Iris pigment epithelial cell (primary cell): Measurements from ENCODE around the gene CBL.

ENCODE experiments used
- DNase-seq: peaks from one replicate; pipeline ENCODE4 v3.0.0-alpha.2; 2011; ENCODE audit warnings: low read depth

CBL gene

GRCh38 chr11:119314726-119315125 is 108.6 kb downstream of the CBL start:
- DNase-seq, result no peak

GRCh38 chr11:119315131-119316015 is 109.2 kb downstream of the CBL start:
- no peak for DNase-seq

GRCh38 chr11:119316016-119316728 is 110.0 kb downstream of the CBL start:
- DNase-seq, result no peak

DNA sequence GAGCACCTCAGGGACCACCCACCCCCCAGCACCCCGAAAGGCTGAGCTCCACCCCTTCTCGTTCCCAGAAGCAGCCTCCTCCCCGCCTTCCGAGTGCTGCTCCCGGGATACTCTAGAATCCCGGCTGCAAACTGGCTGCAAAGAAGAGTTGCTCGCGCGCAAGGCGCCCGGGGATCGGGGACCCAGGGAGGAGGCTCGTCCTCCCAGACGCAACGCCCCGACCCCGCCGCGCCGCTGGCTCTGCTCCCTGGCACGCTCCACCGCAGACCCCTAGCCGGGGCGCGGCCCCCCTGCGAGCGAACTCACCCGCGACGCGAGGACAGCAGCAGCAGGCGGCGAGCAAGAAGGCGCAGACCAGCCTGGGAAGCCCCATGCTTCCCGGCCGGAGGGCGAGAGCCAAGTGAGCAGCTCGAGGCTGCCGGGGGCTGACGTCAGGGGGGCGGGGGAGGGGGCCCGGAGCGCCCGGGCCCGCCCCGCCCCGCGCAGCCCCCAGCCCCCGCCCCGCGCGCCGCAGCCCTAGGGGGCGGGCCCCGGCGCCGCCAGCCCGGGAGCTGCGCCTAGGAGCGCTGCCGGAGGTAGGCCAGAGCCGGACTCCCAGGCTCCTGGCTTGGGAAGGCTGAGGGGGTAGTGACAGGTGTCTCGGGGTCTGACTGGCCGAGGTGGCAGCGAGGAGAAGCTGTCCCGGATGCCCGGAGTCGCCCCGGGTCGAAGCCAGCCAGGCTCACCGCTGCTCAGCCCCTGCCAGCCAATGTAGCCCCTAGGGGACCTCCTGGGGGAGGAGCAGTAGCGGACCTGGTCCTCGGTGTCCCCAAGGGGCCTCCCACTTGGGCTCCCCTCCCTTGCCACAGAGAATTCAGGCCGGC is 110.8 kb downstream of the CBL start, which contains the start of gene MCAM:
Gene MCAM (minus strand): TSS at position 402 of the 863 bp plus-strand sequence. CDS start 29 bp downstream, at position 373.
- DNase-seq, result peak; percentile 52

DNA sequence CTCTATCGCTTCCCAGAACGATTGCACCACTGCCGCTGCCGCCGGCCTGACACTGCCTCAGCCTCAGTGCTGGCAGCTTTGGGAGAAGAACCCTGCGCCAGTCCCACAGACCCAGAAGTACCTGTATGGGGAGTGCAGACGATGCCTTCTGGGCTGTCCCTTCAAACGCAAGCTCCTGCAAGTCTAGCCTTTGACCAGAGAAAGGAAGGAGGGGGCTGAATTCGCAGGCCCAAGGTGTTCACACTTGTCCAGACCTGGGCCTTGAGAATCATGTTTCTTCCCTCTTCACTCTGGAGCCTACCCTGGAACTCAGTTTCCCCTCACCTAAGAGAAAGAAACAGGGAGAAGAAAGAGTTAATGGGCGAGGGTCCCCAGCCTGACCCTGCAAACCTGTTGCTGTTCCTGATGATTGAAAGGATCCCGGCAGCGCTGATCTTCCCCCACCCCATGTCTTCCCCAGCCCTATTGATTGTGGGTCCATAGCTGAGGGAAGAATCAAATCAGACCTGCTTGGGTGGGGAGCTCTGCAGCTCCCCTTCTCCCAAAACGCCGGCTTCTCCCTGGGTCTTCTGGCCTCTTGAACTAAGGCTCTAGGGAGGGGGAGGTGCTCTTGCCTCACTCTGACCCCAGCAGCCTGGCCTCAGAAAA is 111.6 kb downstream of the CBL start:
- no peak for DNase-seq

DNA sequence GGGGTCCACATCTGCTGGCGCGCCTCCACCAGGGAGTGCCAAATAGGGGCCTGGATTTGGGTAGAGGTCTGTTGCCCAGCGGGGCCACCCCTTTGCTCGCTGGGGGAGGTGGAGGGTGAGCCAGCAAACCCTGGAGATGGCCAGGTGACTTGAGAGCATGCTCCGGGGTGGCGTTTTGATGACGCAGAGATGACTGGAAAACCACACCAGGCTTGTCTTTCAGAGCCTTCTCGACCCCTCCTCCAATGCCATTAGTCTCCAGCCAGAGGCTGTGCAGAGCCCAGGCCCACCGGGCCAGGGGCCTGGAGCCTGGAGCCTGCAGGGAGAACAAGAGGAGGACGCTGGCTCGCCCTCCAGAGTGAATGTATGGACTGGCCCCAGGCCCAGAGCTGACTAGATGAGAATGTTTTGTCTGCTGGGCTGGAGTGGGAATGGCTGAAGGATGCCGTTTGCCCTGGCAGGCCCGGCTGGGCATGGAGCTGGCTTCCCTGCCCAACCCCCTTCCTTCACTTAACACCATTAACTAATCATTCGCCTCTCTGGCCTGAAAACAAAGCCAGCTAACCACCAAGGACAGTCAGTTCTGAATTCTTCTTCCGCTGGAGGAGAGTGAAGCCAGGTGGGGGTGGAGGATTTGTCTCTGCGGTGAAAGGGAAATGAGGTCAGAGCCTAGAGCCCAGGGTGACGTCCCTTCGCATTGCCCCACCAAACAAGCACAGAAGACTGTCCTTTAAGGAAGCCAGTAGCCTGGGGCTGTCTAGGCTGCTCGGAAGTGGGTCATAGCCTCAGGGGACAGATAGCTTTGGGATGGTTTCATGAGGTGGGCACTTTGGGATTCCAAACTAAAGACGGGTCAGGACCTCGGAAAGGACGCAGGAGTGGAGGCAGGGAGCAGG is 112.3 kb downstream of the CBL start:
- DNase-seq, result peak; percentile 89

GRCh38 chr11:119319136-119319699 is 113.1 kb downstream of the CBL start:
- DNase-seq, result no peak

DNA sequence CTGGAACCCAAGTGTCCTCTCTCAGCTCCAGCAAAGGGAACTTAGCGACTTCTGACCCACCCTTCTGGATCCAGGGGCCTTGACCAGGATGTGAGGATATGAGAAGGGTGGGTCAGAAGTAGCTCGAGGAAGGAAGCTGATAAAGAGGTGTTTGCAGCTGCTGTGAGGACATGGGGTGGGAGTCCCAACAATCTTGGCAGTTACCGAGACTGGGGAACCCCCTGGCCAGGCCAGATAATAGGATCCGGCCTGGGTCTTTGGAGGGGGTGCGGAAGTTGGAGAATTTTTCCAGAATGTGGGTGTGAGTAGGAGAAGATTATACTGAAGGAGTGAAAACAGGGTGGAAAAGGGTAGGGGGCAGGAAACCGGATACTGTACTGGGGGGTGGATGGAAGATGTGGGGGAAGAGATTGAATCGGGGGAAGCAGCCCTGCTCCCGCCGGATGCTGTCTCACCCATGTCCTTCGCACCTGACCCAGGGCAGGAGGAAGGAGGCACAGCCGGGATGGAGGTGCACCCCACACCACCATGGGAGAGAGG is 113.6 kb downstream of the CBL start:
- no peak for DNase-seq

DNA sequence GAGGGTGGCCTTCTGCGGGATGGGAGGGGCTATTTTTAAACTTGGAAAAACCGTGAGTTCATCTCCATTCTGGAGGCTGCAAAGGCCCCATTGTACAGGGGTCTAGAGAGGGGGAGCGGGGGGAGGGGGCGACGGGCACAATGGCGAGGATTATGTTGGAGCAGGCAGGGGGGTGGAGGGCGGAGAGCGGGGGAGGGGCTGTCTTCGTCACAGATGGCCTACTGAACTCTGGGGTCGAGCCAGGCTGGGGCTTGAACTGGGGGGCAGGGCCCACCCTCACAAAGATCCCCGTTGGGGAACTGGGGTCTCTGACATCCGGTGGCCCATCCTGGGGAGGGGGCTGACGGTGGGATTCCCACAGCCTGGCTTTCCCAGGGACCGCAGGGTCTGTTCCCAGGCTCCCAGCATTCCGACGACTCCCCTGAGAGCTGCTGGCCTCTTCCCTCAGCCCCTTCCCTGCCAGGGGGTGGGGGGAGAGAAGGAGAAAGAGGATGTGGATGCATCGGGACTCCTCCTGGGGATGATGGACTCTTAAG is 114.2 kb downstream of the CBL start:
- DNase-seq, result no peak

- DNase-seq, result peak; percentile 86
Observed at GRCh38 chr11:119320776-119321524, 114.8 kb downstream of the CBL start.

- DNase-seq, result no peak
Observed at GRCh38 chr11:119322360-119322739, 116.2 kb downstream of the CBL start.

DNA sequence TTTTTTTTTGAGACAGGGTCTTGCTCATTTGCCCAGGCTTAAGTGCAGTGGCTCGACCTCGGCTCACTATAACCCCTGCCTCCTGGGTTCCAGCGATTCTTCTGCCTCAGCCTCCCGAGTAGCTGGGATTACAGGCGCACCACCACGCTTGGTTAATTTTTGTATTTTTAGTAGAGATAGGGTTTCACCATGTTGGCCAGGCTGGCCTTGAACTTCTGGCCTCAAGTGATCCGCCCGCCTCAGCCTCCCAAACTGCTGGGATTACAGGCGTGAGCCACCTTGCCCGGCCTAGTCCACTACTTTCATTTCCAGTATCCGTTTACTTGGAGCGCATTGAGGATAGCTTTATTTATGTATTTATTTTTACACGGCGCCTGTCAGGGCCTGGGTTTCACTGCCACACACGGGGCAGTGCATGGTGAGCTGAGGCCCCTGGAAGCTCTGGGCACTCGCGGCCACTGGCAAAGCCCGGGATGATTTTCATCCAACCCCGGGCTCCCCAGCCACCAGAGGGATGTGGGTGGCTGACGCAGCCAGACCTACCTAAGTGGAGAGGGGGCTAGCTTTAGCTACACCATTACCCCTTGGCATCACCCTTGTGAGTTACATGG is 116.9 kb downstream of the CBL start:
- DNase-seq, result no peak

- DNase-seq, result peak; percentile 58
Observed at GRCh38 chr11:119323532-119324033, 117.4 kb downstream of the CBL start.

GRCh38 chr11:119324189-119324588 is 118.0 kb downstream of the CBL start:
- DNase-seq, result no peak

DNA sequence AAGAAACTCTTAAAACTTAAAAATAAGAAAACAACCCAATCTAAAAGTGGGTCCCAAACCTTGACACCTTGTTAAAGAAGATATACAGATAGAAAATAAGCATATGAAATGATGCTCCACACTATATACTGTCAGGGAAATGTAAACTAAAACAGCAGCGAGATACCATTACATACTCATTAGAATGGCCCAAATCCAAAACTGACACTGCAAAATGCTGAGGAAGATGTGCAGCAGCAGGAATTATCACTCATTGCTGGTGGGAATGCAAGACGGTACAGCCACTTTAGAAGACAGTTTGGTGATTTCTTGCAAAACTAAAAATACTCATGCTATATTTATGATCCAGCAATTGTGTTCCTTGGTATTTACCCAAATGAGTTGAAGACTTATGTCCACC is 123.2 kb downstream of the CBL start:
- no peak for DNase-seq

DNA sequence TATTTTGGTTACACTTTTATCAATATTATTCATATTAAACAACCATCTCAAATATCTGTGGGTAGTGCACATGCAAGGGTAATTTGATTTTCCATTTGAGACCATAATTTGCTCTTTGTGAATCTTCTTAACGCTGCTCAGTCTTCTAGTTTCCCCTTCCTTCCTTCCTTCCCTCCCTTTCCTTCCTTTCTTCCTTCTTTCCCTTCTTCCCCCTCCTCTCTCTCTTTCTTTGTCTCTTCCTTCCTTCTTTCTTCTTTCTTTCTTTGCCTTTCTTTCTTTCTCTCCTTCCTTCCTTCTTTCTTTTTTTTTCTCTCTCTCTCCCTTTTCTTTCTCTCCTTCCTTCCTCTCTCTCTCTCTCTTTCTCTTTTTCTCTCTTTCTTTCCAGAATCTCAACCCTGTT is 124.1 kb downstream of the CBL start:
- DNase-seq, result no peak

- DNase-seq, result no peak
Observed at GRCh38 chr11:119332111-119332765, 126.1 kb downstream of the CBL start.
